Measurements from ENCODE around the gene MAP7D3.

The MAP7D3 gene

GRCh38 chrX:136266828-136267227, 15.6 kb upstream of the MAP7D3 start (continued):
- TF ChIP-seq PRDM6 (tag by site-specific recombination; IDR thresholded peaks at IDR 0.05) (peak; percentile 95), ZNF174 (tag by site-specific recombination; IDR thresholded peaks at IDR 0.05) (no peak), ZSCAN30 (tag by site-specific recombination; IDR thresholded peaks at IDR 0.05) (no peak), ZNF707 (tag by site-specific recombination; IDR thresholded peaks at IDR 0.05) (no peak), ZBTB6 (tag by site-specific recombination; IDR thresholded peaks at IDR 0.05) (0 out of 2 replicates have a peak, but pooled peaks have one; percentile 30), KLF1 (tag by site-specific recombination; IDR thresholded peaks at IDR 0.05) (no peak), ZNF433 (tag by site-specific recombination; IDR thresholded peaks at IDR 0.05; ENCODE audit: low read depth) (no peak), ZFP3 (tag by site-specific recombination; IDR thresholded peaks at IDR 0.05; ENCODE audit: low read depth) (no peak), ZIC2 (tag by site-specific recombination; IDR thresholded peaks at IDR 0.05) (no peak), ZNF518A (tag by site-specific recombination; conservative IDR thresholded peaks at IDR 0.05; ENCODE audit: low read depth) (no peak), GLIS1 (tag by site-specific recombination; IDR thresholded peaks at IDR 0.05) (0 out of 2 replicates have a peak, but pooled peaks have one; percentile 23), SALL2 (tag by site-specific recombination; IDR thresholded peaks at IDR 0.05; ENCODE audit: borderline replicate concordance) (no peak), REST (tag by site-specific recombination; IDR thresholded peaks at IDR 0.05) (no peak), ZSCAN5A (tag by site-specific recombination; IDR thresholded peaks at IDR 0.05) (no peak), OSR2 (tag by site-specific recombination; IDR thresholded peaks at IDR 0.05) (peak; percentile 81), ZNF426 (tag by site-specific recombination; IDR thresholded peaks at IDR 0.05) (no peak), ZNF529 (tag by site-specific recombination; IDR thresholded peaks at IDR 0.05; ENCODE audit: insufficient replicate concordance) (no peak), TCF7L2 (IDR thresholded peaks at IDR 0.05; ENCODE audit: borderline replicate concordance, low read depth, low read length) (0 out of 2 replicates have a peak, but pooled peaks have one; percentile 25), ZNF571 (tag by site-specific recombination; IDR thresholded peaks at IDR 0.05) (no peak), ZNF398 (tag by site-specific recombination; IDR thresholded peaks at IDR 0.05) (no peak), SCRT1 (tag by site-specific recombination; IDR thresholded peaks at IDR 0.05; ENCODE audit: borderline replicate concordance) (no peak)

Measured in HEK293 (cell line).